Measurements from ENCODE around the gene ZBTB38. TPM values are rescaled to one million over a fixed set of nuclear protein-coding genes. Genes with fewer than 3 reads are reported as not detected.

The ZBTB38 gene
- total and polyA plus RNA-seq, 2 experiments from 2014 or later = 8.7 to 11.5 TPM

DNA sequence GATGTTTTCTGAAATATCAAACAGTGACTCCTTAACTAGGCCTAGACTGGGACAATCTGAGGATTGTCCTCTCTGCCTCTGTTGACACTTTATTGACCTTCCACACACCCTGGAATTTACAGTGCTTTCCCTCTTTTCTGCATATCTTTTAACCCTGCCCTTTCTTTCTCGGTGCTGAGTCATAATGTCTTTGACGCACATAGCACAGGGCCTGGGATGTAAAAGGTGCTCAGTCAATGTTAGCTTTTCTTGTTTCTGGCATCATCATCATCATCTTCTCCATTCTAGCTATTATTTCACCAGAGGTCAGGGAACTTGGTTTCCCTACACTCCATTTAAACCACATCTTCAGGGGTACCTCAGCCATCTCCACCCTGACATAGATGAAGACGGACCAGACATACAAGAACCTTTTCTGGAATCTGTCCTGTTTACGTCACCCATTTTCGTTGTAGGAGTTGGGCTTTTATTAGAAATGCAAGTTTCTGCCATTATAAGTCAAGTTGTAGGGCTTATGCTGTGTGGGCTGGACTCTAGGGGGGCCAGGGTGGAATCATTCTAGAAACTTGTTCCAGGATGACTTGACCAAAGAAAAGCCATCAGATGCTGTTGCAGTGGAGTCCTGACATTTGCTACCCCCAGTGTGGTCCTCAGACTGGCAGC, 46.6 kb downstream of the ZBTB38 start:
- DNase-seq (ENCODE audit: low spot score) (no peak), ATAC-seq (no peak)
- Histone ChIP-seq H3K4me1 (ENCODE audit: insufficient read depth) (peaks cover 10% of the 10 kb centered on the region; the same call in 1 of the 2 replicates), H3K4me2 (no peak overlapping the region), H3K4me3 (no peak overlapping the region), H3K27ac (ENCODE audit: low read depth) (no peak overlapping the region), H4K20me1 (replicated peaks; ENCODE audit: insufficient read depth) (no peaks in the 10 kb centered on the region), H2AFZ (no peak overlapping the region), H3F3A (replicated peaks; ENCODE audit: low read depth) (no peaks in the 10 kb centered on the region), H3K27me3 (ENCODE audit: insufficient read depth) (peaks cover 11% of the 10 kb centered on the region; the same call in 1 of the 2 replicates), H3K79me2 (replicated peaks; ENCODE audit: insufficient read depth) (no peaks in the 10 kb centered on the region), H3K9me2 (ENCODE audit: insufficient read depth) (peaks cover 7% of the 10 kb centered on the region; the same call in 1 of the 2 replicates), H3K36me3 (ENCODE audit: insufficient read depth) (no peaks in the 10 kb centered on the region)
- H3K4me1 Mint-ChIP-seq = peaks cover 14% of the 10 kb centered on the region
- no peaks in the 10 kb centered on the region for H3K9me3 Mint-ChIP-seq
- no peak overlapping the region for H3K4me3 Mint-ChIP-seq
- H3K27me3 Mint-ChIP-seq (ENCODE audit: insufficient read depth, low read depth, poor library complexity) = peaks cover 4% of the 10 kb centered on the region
- TF ChIP-seq STAT1 (IDR thresholded peaks at IDR 0.05; ENCODE audit: unreplicated experiment) = no peak
- no peak for TF ChIP-seq JUNB (IDR thresholded peaks at IDR 0.05; ENCODE audit: unreplicated experiment)
- TF ChIP-seq POLR2AphosphoS5 (IDR thresholded peaks at IDR 0.05; ENCODE audit: low read depth) = no peak
- no peak for TF ChIP-seq NANOG (IDR thresholded peaks at IDR 0.05; ENCODE audit: borderline replicate concordance)
- TF ChIP-seq EZH2phosphoT487 (IDR thresholded peaks at IDR 0.05; ENCODE audit: unreplicated experiment) = no peak
- TF ChIP-seq ZNF331 (CRISPR knock-in tag; IDR thresholded peaks at IDR 0.05; ENCODE audit: low read depth) = no peak
- TF ChIP-seq CREB1 (CRISPR knock-in tag; IDR thresholded peaks at IDR 0.05; ENCODE audit: low read depth) = no peak
- H3K36me3 Mint-ChIP-seq (ENCODE audit: low read depth) = no peaks in the 10 kb centered on the region
- H3K27ac Mint-ChIP-seq = no peak overlapping the region

GRCh38 chr3:141415953-141416352, 47.6 kb downstream of the ZBTB38 start:
- H3K27ac Mint-ChIP-seq = no peak overlapping the region
- peaks cover 4% of the 10 kb centered on the region for H3K27me3 Mint-ChIP-seq (ENCODE audit: insufficient read depth, low read depth, poor library complexity)
- Histone ChIP-seq H2AFZ (no peak overlapping the region), H3K4me1 (ENCODE audit: insufficient read depth) (0 out of 2 replicates have a peak, but pooled peaks cover 10% of the 10 kb centered on the region), H3K27me3 (ENCODE audit: insufficient read depth) (peaks cover 3% of the 10 kb centered on the region; the same call in 1 of the 2 replicates), H3K36me3 (ENCODE audit: insufficient read depth) (no peaks in the 10 kb centered on the region), H4K20me1 (replicated peaks; ENCODE audit: insufficient read depth) (no peaks in the 10 kb centered on the region), H3F3A (replicated peaks; ENCODE audit: low read depth) (no peaks in the 10 kb centered on the region), H3K9me2 (ENCODE audit: insufficient read depth) (peaks cover 7% of the 10 kb centered on the region; the same call in 1 of the 2 replicates), H3K4me2 (no peak overlapping the region), H3K79me2 (replicated peaks; ENCODE audit: insufficient read depth) (no peaks in the 10 kb centered on the region), H3K27ac (ENCODE audit: low read depth) (no peak overlapping the region), H3K4me3 (no peak overlapping the region)
- ATAC-seq = no peak
- no peak for DNase-seq (ENCODE audit: low spot score)
- H3K4me1 Mint-ChIP-seq = peaks cover 17% of the 10 kb centered on the region
- no peak overlapping the region for H3K4me3 Mint-ChIP-seq
- no peaks in the 10 kb centered on the region for H3K9me3 Mint-ChIP-seq
- TF ChIP-seq ZNF331 (CRISPR knock-in tag; IDR thresholded peaks at IDR 0.05; ENCODE audit: low read depth) (no peak), EZH2phosphoT487 (IDR thresholded peaks at IDR 0.05; ENCODE audit: unreplicated experiment) (no peak), CREB1 (CRISPR knock-in tag; IDR thresholded peaks at IDR 0.05; ENCODE audit: low read depth) (no peak), POLR2AphosphoS5 (IDR thresholded peaks at IDR 0.05; ENCODE audit: low read depth) (no peak), STAT1 (IDR thresholded peaks at IDR 0.05; ENCODE audit: unreplicated experiment) (no peak)
- H3K36me3 Mint-ChIP-seq (ENCODE audit: low read depth) = no peaks in the 10 kb centered on the region

Other genes starting within 250 kb of the ZBTB38 start
- 20.1 TPM in 2 replicates for gene PXYLP1, start 136.7 kb upstream of the ZBTB38 start, total RNA-seq (2014; rRNA removed; shearing (Covaris generic))
- gene PXYLP1, start 136.7 kb upstream of the ZBTB38 start, polyA plus RNA-seq (2016; fragmentation: Nextera tagmentation; extraction: Ambion mirVana) = 8.9 and 9.3 TPM in 2 replicates
- gene RASA2, start 118.5 kb downstream of the ZBTB38 start, total RNA-seq (2014; rRNA removed; shearing (Covaris generic)) = 15.9 and 28.6 TPM in 2 replicates
- gene RASA2, start 118.5 kb downstream of the ZBTB38 start, polyA plus RNA-seq (2016; fragmentation: Nextera tagmentation; extraction: Ambion mirVana) = 14.3 and 16.6 TPM in 2 replicates

Measured in GM23338 (cell line).